Activated T-cell treated with anti-CD3 and anti-CD28 coated beads for 1 hour (primary cell): ENCODE results near the gene ZNF112.
"Not testable (repeated sequence)": the region's sequence is repeated elsewhere in the genome, so short reads cannot be mapped to it uniquely, and the experiment has no call there.

Experiments
- DNase-seq: peaks from one replicate; pipeline ENCODE4 v3.0.0-alpha.2; 2020; ENCODE audit warnings: low read depth

The ZNF112 gene

GRCh38 chr19:44356383-44357111 lies at the start of gene ZNF112:
TSS of gene ZNF112 (minus strand) at chr19:44356680. CDS start at chr19:44340539, 16,141 bp downstream.
- no peak for DNase-seq

- DNase-seq = peak; percentile 64
Observed at GRCh38 chr19:44401139-44402115, 44.9 kb upstream of the ZNF112 start, which contains the start of gene ZNF285. TSS of gene ZNF285 (minus strand) at chr19:44401608. CDS start at chr19:44397213, 4,395 bp downstream.

DNA sequence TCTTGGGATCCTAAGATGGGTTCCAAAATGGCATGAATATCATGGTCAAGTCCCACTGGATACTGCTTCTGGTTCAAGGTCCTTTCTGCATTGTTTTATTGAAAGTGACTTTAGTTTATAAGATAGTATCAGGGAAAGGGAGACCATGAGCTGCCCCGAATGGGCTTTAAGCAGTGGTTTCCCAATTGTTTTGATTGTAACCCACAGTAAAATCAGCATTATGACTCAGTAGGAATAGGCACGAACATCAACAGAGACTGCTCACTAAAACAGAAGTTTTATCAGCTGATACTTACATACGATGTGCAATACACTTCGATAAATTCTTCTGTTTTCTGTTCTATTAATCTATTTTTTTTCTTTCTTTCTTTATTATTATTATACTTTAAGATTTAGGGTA lies 32.8 kb upstream of the ZNF112 start:
- DNase-seq = not testable (repeated sequence)

DNA sequence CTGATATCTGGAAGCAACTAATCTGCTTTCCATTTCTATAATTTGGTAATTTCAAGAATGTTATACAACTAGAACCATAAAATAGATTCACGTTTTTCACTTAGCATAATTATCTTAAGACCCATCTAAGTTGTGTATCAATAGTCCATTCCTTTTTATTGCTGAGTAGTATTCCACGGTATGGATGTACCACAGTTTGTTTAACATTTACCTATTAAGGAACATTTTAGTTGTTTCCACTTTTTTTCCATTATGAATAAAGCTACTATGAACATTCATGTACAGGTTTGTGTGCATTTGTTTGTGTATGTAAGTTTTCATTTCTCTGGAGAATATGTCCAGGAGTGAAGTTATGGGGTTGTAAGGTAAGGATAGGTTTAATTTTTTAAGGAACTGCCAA lies 18.3 kb upstream of the ZNF112 start:
- no peak for DNase-seq

DNA sequence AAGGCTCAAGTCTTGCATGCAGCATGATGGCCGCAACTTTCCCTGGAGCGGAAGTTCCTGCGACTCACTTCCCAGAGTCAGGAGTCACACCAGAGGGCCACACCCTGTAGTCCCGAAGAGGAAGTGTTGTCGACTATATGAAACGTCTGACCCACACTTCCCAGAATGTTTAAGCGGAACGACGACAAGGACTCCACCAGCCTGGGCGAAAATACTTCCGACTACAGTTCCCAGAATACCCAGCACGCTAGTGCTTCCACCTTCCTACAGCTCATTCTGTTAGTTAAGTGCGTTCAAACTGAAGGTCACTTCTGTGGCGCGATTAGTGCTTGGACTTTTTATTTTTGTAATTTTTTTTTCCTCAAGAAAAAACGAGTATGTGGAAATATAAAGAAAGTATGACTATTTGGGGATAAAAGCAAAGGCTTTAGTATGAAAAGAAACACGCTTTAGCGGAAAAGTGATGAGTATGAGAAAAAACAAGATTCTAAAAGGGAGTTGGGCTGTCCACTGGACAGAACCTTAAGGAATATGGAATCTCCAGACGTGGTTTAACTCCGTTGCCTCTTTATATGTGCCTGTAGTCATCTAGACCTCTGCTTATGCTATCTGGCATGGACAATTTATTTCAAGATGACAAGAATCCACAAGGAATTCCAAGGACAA lies 15.5 kb upstream of the ZNF112 start:
- DNase-seq = no peak

DNA sequence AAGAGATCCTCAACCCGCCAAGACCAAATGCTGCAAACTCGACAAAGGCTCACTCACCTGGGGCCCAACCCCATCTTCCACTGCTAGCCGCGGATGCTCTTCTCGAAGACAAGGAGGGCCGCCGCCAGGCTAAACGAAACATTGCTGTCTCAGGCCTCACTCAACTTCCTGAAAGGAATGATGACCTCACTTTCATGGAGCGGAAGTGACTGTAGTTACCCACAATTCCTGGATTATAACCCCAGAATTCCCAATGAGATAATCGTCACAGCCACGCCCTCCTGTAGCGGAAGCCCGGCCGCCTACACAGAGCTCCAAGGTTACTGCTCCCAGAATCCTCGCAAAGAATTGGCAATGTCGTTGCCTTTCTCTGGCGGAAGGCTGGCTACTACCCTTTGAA lies 10.5 kb upstream of the ZNF112 start:
- DNase-seq = no peak

GRCh38 chr19:44346556-44346955 lies 9.9 kb downstream of the ZNF112 start:
- no peak for DNase-seq

DNA sequence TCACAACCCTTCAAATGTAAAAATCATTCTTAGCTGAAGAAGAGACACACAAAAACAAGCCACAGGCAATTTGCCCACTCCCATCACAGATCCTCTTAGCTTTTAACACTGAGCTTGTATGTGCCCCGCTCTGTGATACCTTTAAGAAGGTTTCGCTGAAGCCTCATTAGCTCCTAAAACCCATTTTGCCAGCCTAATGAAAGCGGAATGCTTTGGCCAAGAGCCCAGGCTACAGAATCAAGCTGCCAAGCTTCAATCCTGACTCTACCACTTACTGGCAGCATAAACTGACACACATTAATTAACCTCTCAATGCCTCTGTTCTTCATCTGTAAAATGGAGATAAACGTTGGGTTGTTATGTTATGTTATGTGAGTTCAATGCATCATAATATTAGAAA lies 10.5 kb downstream of the ZNF112 start:
- no peak for DNase-seq

DNA sequence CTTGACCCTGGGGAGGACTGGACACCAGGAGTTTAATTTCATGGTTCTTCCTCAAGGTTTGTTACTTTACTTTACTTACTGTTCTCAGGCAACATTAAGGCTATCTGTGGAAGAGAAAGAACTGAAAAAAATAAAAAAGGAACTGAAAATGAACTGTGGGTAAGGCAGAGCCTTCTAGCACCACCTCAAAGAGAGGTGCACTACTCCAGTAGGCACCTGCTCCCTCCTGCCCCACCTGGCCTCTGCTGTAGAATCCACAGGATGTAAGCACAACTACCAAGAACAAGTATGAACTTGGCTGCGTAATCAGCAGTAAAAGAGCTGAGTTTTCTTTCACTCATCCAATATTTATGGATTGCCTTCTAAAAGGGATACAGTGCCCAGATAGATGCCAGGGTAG lies 12.2 kb downstream of the ZNF112 start:
- DNase-seq = no peak

- DNase-seq = no peak
Observed at GRCh38 chr19:44341794-44342193, 14.7 kb downstream of the ZNF112 start.

DNA sequence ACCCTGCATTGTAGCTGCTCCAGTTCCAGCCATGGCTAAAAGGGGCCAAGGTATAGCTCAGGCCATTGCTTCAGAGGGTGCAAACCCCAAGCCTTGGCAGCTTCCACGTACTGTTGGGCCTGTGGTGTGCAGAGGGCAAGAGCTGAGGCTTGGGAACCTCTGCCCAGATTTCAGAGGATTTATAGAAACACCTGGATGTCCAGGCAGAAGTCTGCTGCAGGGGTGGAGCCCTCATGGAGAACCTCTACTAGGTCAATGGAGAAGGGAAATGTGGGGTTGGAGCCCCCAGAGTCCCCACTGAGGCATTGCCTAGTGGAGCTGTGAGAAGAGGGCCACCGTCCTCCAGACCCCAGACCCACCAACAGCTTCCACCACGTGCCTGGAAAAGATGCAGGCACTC lies 21.8 kb downstream of the ZNF112 start:
- not testable (repeated sequence) for DNase-seq

- DNase-seq = no peak
Observed at GRCh38 chr19:44332145-44332544, 24.3 kb downstream of the ZNF112 start.

- DNase-seq = no peak
Observed at GRCh38 chr19:44315883-44316282, 40.6 kb downstream of the ZNF112 start.

GRCh38 chr19:44313231-44313630 lies 43.2 kb downstream of the ZNF112 start:
- DNase-seq = no peak

- DNase-seq = no peak
Observed at GRCh38 chr19:44308011-44308410, 48.5 kb downstream of the ZNF112 start.

GRCh38 chr19:44306283-44306682 lies 50.2 kb downstream of the ZNF112 start:
- no peak for DNase-seq

DNA sequence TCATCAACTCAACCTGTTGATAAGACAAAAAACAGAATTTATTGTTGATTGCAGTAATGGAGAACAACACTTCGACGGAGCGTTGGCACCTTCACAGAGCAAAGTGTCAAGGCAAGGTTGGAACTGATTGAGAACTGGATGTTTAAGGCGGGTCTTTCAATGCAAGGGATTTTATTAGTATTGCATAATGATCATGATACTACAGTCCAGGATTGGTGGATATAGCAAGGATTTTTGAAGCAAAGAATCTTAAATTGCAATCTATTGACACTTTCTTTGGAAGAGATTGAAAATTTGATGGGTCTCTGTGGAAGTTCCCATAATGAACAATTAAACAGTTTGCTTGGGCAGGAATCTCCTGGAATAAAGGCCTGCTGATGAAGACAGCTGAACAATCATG lies 51.0 kb downstream of the ZNF112 start:
- DNase-seq = no peak

DNA sequence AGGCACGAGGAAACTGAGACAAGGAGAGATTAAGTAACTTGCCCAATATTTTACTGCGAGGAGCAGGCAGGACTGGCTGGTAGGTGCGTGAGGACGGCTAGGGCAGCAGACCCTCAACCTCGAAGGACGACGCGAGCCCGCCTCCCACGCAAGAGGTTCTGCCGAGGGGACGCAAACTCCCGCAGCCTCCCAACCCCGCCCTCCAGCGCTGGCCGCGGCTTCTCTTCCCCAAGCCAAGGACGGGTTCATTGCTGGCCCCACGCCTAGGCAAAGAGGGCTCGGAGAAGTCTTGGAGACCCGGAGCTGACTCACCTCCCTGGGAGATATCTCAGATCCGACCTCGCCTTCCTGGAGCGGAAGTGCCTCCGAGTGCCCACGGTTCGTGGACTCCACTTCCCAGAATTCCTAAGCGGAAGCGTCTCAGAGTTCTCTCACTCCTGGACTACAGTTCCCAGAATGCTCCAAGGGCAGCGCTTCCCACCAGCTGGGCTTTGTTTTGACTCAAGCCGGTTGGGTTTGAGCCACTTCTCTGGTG lies 51.8 kb downstream of the ZNF112 start, which contains the start of gene ZNF235:
TSS of gene ZNF235 (minus strand) at position 367 of the 535 bp plus-strand sequence. CDS start 1,621 bp downstream, outside the sequence.
- DNase-seq = peak; percentile 59

GRCh38 chr19:44303976-44304568 lies 52.4 kb downstream of the ZNF112 start:
- DNase-seq = no peak

GRCh38 chr19:44303320-44303719 lies 53.2 kb downstream of the ZNF112 start:
- no peak for DNase-seq

DNA sequence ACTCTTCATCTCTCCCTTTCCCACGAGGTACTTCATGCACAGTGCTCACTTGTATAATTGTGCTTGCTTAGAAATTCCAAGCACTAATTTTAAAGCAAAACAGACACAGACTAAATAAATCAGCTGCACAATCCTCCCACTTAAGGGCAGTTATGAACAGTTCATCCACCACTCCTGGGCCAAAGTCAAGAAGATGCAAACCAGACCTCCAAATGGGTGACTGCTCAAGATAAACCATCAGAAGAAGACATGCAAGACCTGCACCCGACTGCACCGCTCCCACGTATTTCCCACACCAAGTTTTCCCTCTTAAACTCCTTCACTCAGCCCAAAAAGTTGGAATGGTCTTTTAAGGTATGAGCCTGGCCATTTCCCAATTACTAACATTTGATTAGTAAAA lies 71.5 kb downstream of the ZNF112 start:
- DNase-seq = no peak

GRCh38 chr19:44282846-44283245 lies 73.6 kb downstream of the ZNF112 start:
- DNase-seq = no peak
